CD4-positive, alpha-beta T cell treated with Interleukin-15 for 1 hour (primary cell): Measurements from ENCODE around the gene JUNB.
A peak's percentile ranks its signal among the peaks of the same experiment; 100 is the strongest.

ENCODE experiments used
- DNase-seq: peaks from one replicate; pipeline ENCODE4 v3.0.0-alpha.2; 2020

JUNB gene

DNA sequence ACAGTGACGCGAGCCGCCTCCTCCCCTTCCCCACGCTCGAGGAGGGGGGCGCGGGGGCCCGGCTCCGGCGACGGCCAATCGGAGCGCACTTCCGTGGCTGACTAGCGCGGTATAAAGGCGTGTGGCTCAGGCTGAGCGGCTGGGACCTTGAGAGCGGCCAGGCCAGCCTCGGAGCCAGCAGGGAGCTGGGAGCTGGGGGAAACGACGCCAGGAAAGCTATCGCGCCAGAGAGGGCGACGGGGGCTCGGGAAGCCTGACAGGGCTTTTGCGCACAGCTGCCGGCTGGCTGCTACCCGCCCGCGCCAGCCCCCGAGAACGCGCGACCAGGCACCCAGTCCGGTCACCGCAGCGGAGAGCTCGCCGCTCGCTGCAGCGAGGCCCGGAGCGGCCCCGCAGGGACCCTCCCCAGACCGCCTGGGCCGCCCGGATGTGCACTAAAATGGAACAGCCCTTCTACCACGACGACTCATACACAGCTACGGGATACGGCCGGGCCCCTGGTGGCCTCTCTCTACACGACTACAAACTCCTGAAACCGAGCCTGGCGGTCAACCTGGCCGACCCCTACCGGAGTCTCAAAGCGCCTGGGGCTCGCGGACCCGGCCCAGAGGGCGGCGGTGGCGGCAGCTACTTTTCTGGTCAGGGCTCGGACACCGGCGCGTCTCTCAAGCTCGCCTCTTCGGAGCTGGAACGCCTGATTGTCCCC, at the start of gene JUNB:
JUNB (plus strand) TSS at position 142 of the 706 bp plus-strand sequence; CDS start at position 428, 286 bp downstream.
- DNase-seq: peak; percentile 99

DNA sequence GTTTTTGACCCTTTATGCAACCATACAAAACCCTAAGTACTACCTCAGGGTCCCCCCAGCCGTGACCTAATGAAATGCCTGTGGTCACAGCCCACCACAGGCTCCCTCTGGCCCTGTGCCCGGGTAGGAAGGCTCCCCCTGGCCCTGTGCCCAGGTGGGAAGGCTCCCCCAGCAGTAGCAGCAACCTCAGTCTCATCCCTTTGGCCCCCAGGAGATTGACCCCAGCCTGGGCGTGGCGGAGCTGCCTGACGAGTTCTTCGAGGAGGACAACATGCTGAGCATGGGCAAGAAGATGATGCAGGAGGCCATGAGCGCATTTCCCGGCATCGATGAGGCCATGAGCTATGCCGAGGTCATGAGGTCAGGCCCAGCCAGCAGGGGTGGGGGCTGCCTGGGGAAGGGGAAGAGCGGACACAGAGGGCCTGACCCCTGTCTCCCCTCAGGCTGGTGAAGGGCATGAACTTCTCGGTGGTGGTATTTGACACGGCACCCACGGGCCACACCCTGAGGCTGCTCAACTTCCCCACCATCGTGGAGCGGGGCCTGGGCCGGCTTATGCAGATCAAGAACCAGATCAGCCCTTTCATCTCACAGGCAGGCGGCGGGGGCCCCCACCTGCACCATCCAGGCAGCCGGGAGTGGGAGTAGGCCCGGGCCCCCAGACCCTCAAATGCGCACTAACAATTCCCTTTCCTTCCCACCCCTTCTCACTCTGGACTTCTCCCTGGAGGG, 46.0 kb upstream of the JUNB start:
- DNase-seq: no peak

DNA sequence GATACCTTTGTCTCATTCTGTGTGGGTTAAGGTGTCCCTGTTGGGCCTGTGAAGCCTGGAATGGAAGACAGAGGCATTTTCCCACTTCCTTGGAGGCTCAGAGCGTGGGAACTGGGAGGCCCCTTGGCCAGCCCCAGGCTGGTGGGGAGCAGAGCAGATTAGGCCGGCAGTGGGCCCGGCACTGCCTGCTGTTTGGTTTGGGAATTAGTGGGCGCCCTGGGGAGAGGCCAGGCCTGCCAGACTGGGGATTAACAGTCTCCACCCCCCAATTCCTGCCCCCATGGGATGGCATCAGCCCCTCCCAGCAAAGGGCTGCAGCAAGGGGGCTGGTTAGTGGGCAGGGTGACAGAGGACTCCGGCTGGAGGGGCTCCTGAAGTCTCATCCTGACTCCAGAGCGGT, 42.8 kb upstream of the JUNB start:
- no peak for DNase-seq

DNA sequence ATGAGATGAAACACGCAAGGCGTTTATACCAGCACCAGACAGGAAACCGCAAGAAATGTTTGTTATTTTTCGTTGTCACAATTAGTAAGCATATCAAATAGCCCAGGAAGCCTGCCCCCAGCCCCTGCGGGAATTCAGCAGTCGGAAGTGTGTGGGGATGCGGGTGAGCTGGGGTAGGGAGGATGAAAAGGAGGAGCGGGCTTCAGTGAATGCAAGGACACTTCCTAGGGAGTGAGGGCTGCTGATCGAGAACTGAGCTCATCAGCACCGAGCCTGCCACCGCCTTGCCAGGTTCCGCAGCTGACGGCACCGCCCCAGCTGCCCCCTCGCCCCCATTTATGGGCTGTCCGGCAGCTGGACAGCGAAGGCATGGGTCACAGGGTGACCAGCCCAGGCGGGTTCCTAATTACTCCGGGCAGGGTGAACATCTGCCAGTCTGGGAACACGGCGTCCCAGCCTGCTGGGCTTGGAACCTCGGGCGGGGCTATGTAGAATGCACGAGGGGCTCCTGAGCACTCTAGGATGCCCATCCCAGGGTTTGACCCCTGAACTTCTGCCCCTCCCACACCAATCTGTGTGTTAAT, 41.3 kb upstream of the JUNB start:
- no peak for DNase-seq

DNA sequence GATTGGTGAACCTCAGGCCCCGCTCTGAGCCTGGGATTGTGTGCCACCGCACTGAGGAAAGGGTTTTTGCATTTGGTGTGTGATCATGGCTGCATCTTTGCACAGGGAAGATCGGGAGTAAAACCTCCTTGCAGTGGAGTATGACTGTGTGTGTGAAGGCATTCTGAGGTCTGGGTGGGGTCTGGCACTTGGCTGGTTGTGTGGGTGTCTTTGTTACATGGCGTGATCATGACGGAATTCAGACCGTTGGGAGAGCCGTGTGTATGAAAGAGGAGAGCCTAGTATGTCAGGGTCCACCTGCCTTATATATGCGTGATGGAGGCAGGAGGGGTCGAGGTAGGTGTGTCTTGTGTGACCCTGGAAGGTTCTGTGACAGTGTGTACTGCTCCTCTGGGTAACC, 40.4 kb upstream of the JUNB start:
- no peak for DNase-seq

DNA sequence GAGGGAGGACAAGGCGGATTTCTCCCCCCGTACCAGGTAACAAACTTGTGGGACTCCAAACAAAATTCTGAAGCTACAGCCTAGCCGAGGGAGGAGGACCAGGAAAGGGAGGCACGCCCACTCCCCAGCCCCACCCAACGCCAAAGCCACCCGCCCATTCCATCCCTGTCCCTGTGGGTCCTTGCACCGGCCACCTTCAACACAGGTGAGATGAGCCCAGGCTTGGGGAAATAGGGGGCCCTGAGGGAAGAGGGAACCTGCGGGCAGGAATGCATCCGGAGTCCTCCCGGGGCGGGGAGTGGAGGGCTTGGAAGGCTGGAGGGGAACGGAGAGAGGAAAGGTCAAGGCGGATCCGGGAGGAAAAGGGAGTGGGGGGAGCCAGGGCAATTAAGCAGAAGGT, 39.7 kb upstream of the JUNB start, which contains the start of gene BEST2:
BEST2 (plus strand) TSS at position 157 of the 400 bp plus-strand sequence. CDS start 802 bp downstream, outside the sequence.
- no peak for DNase-seq

DNA sequence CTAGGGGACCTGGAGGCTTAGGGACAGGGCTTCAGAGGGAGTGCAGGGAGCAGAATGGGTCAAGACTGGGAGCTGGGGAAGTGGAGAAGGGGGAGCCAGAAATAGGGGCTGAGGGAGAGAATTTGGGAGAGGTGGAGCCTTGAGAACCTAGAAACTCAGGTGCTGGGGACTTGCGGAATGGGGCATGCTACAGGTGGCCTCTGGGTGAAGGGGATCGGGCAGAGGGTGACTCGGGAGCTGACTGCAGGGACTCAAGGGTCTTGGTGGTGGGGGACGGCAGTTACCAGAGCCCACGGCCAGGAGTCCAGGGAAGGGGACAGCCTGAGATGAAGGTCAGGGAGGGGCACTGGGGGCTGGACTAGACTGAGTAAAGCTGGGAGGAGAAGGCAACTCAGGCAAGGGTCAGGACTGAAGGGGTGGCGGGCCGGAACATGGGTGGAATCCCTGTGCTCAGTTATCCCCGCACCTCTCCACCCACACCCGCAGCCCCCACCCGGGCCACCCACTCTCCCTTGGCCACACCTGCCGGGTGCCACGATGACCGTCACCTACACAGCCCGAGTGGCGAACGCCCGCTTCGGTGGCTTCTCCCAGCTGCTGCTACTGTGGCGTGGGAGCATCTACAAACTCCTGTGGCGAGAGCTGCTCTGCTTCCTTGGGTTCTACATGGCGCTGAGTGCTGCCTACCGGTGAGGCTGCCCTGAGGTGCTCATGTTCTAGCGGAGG, 39.1 kb upstream of the JUNB start:
- no peak for DNase-seq

DNA sequence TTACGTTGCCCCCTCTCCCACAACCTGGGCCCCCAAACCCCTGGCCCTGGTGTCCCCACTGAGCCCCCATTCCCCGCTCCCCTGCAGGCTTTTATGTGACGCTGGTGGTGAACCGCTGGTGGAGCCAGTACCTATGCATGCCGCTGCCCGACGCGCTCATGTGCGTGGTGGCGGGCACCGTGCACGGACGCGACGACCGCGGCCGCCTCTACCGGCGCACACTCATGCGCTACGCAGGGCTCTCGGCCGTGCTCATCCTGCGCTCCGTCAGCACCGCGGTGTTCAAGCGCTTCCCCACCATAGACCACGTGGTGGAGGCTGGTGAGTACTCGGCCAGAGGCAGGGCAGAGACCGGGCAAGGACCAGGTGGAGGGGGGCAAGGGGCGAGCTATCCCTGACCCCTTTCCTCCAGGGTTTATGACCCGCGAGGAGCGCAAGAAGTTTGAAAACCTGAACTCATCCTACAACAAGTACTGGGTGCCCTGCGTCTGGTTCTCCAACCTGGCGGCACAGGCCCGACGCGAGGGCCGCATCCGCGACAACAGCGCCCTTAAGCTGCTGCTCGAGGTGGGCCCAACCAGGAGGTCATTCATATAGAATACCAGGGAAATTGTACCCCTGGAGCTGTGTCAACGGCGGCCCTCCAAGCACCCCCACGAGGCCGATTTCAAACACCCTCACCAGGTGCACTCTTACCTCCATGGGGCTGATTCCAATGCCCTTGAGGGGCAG, 36.7 kb upstream of the JUNB start:
- DNase-seq: no peak

DNA sequence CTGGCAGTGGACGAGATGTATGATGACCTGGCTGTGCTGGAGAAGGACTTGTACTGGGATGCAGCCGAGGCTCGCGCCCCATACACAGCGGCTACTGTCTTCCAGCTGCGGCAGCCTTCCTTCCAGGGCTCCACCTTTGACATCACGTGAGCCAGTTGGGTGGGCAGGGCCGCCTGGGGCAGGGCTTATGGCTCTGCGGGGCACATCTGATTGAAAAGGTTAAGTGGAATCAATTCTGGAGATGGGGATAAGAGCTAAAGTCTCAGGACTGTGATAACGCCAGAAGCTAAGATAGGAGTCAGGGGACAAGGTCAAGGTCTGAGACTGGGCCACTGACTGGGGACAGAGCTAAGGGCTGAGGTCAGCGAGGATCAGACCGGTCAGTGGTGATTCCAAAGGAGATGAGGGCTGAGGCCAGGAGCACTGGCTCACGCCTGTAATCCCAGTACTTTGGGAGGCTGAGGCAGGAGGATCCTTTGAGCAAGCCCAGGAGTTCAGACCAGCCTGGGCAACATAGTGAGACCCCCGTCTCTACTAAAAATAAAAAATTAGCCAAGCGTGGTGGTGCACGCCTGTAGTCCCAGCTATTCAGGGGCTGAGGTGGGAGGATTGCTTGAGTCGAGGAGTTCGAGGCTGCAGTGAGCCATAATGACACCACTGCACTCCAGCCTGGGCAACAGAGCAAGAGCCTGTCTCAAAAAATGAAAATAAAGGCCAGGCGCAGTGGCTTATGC, 35.0 kb upstream of the JUNB start:
- no peak for DNase-seq

DNA sequence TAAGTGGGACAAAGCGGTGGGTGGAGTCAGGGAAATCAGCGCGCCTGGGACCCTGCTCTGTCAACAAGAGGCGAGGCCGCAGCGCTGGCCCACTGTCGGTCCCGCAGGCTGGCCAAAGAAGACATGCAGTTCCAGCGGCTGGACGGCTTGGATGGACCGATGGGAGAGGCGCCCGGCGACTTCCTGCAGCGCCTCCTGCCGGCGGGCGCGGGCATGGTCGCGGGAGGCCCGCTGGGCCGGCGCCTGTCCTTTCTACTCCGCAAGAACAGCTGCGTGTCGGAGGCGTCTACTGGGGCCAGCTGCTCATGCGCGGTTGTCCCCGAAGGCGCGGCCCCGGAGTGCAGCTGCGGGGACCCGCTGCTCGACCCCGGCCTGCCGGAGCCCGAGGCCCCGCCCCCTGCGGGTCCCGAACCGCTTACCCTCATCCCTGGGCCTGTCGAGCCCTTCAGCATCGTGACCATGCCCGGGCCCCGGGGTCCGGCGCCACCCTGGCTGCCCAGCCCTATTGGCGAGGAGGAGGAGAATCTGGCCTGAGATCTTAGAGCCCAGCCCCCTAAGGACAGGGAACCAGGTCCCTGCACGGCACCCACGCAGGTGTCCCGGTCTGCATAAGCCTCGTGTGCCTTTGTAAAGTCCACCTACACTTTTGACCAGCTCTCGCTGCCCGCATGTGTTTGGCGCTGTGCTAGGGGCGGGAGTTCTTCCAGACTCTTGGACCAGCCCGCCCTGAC, 33.6 kb upstream of the JUNB start:
- DNase-seq: peak; percentile 67

DNA sequence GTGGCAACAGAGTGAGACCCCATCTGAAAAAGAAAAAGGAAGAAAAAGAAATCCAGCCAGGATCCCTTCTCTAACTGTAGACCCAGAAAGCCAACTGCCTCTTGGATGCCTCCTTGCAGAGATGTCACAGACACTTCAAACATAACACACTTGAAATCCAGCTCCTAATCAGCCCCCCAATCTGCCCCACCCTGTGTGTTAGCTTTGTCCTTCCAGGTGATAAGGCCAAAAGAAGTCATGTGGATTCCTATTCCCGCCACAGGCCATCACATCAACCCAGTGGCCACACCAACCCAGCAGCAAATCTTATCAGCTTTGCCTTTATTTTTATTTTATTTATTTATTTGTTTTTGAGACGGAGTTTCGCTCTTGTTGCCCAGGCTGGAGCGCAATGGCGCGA, 31.6 kb upstream of the JUNB start:
- DNase-seq: no peak

DNA sequence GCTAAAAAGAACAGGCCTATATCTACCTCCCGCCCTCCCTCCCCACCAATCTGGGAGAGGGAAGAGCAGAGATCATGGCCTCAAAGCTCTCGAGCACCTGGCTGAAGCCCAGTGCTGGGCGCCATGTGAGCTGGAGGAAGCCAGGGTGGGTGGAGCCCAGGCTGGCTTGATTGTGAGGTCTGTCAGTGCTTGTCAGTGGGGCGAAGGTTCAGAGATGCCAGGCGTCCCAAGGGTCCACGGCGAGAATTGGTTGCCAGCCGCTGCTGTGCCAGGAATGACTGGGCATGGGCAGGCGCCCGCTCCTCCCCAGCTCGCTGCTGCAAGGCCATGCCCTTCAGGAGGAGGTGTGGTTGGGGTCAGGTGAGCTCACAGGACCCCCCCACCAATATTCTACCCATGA, 28.2 kb upstream of the JUNB start:
- no peak for DNase-seq

DNA sequence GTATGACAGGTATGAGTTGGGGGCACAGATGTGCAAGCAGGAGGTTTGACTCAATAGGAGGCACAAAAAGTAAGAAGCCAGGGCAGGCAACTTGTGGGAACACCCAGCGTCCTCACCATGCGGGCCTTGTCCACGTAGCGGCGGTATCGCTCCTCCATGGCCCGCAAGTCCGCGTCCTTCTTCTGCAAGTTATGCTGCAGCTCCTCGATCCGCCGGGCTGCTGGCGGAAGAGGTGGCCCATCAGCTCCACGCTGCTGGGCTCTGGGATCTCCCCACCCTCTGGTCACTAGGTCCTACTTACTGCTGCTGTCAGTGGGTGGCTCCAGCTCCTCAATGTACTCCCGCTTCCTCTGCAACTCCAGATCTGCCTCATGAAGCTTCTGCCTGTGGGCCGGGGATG, 26.6 kb upstream of the JUNB start:
- no peak for DNase-seq

DNA sequence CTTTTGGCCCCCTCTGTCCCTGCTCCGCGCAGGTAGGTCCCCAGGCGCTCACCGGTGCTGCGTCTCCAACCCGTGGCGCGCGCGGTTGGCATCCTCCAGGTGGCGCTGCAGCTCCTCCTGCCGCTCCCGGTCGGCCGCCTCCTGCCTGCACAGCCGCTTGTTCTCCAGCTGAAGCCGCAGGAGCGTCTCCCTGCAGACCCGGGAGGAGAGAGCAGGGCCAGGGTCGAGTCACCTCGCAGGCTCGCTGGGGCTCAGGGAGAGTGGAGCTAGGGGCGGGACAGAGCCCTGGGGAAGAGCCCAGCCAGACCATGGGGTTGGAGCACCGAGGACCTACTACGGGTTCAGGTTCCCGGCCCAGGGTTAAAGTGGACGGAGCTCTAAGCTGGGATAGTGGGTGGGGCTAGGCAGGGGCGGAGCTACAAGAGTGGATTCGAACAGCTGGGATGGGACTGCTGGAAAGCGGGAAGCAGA, 25.2 kb upstream of the JUNB start:
- DNase-seq: peak; percentile 81

DNA sequence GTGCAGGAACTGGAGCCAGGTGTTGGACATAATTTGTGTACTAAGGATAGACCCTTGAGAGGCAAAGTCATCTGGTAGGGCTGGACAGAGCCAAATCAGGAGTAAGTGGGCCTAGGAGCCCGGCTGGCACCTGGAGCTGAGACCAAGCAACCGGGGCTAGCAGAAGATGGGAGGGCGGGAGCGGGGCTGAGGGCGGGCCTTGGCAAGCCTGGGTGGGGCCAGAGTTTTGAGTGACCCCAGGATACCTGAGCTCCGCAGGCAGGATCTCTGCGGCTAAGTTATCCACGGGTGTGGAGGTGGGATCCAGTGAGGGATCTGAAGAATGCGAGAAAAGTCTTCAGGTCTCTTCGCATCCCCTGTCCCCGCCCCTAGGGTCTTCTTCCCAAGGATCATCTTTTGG, 24.1 kb upstream of the JUNB start:
- DNase-seq: no peak

DNA sequence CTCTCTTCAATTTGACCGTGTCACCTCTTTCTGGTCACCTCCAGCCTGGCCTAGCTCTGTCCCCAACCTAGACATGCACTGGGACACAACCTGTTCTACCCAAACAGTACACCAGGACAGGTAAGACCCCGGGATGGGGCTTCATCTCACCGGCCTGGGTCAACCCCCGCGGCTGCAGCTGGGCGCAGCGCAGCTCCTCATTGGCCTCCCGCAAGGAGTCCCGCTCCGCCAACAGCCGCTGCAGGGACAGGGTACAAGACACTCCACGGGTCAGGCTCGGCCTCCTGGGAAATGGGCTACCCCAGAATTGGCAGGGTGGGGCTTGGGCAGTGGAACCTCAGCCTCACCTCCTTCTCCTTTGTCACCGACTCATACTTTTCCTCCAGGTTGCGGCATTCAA, 23.6 kb upstream of the JUNB start:
- no peak for DNase-seq

DNA sequence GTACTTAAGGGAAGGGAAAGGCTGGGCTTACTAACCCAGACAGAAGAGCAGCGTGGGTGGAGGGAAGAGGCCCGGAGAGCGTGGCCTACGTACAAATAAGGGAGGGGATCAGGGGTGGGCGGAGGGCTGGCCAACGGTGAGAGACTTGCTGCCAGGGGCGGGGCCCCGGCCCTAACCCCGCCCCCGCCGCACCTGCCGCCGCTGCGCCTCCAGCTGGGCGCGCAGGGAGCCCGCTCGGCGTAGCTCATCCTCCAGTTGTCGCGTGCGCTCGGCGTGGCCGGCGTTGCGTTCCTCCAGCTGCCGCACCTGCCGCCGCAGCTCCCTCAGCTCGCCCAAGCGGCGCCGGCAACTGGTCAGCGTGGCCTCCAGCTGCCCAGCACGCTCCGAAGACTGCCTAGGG, 21.6 kb upstream of the JUNB start:
- peak; percentile 78 for DNase-seq

DNA sequence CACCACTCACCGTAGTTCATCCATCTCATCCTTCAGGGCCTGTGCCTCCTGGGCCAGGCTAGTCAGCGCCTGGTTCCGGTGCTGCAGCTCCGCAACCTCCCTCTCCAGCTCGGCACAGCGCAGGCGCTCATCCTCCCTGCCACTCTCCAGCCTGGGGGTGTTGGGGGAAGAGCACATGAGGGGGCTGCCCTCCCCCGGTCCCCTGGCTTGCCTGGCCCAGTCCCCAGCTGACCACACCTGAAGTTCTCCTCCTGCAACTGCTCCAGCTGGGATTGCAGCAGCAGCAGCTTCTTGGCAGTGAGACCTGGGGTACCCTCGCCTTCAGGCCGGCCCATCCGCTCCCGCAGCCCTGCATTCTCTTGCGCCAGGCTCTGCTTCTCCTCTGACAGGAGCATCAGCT, 20.4 kb upstream of the JUNB start:
- DNase-seq: no peak

DNA sequence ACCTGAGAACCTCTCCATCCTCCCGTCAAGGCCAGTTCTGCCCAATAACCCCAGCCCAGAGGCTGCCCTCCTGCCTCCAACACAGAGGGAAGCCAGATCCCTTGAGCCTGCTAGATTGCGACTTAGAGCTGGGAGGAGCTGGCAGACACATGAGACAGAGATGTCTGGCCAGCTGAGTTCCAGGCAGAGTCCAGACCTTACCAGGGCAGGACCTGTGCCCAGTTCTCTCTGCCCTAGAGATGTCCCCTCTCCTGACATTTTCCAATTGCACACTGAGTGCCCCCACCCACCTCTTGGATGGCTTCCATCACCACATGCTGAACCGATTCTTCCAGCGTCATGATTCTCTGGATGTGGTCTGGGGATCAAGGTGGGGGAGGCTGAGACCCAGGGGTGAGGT, 19.0 kb upstream of the JUNB start:
- DNase-seq: no peak

DNA sequence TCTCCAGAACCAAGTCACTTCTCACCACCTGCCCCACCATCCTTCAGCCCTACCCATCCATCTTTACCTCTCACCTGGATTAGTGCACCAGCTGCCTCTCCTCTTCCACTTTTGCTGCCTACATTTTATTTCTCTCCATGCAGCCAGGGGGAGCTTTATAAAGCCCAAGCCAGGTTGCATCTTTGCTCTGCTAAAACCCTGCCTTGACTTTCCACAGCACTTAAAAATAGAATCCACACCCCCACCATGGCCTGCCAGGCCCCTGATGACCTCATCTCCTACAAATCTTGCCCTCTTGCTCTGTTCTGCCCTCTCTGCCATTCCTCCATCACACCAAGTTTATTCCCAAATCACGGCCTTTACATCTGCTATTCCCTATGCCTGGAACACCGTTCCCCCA, 17.7 kb upstream of the JUNB start:
- DNase-seq: no peak
